HG02610 (cell line): ENCODE results near the gene LTBP4.
"Not testable (repeated sequence)": the region's sequence is repeated elsewhere in the genome, so short reads cannot be mapped to it uniquely, and the experiment has no call there.

Source experiments
- ATAC-seq: cut with Tn5 transposase; IDR thresholded peaks from one replicate; pipeline ENCODE4 v1.9.1; 2021; ENCODE audit warnings: mild to moderate bottlenecking, moderate library complexity; ENCODE audit not compliant: unreplicated experiment

LTBP4 gene

GRCh38 chr19:40624369-40625153, 23.4 kb downstream of the LTBP4 start:
- ATAC-seq: not testable (repeated sequence)

GRCh38 chr19:40625406-40626120, 24.4 kb downstream of the LTBP4 start:
- no peak for ATAC-seq

GRCh38 chr19:40626918-40627317, 25.7 kb downstream of the LTBP4 start:
- ATAC-seq: no peak

GRCh38 chr19:40627486-40628279, 26.5 kb downstream of the LTBP4 start:
- ATAC-seq: no peak

GRCh38 chr19:40629346-40629745, 28.2 kb downstream of the LTBP4 start:
- ATAC-seq: no peak

DNA sequence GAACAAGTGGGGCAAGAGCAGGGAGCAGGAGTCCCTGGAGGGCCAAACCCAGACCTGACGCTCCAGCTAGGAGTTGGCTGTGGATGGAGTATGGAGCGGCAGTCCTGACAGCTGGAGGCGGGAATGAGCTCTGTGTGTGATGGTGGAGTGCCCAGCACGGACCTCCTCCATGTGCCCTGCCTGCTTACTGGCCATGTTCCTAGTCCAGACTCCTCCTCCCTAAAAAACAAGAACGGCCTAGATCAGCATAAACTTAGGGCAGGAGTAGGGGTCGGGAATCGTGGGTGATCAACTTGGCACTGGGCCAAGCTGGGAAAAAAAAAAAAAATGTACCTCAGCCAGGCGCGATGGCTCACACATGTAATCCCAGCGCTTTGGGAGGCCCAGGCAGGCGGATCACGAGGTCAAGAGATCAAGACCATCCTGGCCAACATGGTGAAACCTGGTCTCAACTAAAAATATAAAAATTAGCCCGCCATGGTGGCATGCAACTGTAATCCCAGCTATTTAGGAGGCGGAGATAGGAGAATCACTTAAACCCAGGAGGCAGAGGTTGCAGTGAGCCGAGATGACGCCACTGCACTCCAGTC, 29.5 kb downstream of the LTBP4 start:
- ATAC-seq: no peak

DNA sequence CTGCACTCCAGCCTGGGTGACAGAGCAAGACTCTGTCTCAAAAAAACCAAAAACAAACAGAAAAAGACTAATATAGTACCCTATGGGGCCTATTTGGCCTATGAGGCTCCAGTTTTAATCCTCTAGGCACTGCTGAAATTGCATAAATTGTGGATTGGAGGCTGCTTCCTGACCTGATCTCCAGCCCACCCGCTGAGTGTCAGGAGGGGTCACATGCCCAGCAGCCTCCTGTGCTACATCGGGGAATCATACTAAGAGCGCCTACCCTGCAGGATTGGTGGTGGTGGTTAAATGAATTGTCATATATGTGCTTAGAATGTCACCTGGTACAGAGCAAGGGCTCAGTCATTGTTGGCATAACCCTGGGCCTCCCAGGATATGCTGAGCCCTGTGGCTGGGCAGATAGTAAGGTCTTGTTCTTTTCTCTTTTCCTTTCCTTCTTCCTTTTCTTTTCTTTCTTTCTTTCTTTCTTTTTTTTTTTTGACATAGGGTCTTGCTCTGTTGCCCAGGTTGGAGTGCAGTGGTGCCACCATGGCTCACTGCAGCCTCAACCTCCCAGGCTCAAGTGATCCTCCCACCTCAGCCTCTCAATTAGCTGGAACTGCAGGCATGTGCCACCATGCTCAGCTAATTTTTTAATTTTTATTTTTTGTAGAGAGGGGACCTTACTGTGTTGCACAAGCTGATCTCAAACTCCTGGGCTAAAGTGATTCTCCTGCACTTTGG, 31.3 kb downstream of the LTBP4 start:
- no peak for ATAC-seq

GRCh38 chr19:40633207-40633606, 32.0 kb downstream of the LTBP4 start:
- no peak for ATAC-seq

DNA sequence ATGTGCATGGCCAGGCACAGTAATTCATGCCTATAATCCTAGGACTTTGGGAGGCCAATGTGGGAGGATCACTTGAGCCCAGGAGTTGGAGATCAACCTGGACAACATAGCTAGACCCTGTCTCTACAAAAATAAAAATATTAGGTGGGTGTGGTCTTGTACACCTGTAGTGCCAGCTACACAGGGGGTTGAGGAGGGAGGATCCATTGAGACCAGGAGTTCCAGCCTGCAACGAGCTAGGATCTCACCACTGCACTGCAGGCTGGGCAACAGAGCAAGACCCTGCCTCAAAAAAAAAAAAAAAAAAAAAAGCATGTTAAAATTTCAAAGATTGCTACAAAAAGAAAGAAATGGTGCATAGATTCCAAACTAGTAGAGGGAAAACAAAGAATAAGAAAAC, 37.2 kb downstream of the LTBP4 start:
- no peak for ATAC-seq

GRCh38 chr19:40639638-40639982, 38.4 kb downstream of the LTBP4 start:
- no peak for ATAC-seq

DNA sequence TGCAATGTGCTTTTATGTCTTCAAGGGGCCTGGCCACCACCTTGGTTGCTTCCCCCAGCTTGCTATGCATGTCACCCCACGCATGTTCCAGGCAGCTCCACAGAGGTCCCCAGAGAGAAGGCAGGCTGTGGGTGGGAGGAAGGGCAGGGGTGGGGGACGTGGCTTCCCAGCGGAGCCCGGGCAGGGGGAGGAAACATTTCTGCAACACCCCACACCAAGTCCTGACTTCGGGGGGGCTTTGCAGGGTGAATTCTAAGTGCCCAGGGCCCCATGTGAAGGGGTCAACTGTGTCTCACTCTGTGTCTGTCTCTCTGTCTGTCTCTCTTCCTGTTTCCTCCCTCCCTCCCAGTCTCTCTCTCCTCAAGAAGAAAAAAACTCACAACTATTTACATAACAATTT, 39.6 kb downstream of the LTBP4 start:
- ATAC-seq: no peak

GRCh38 chr19:40641281-40641680, 40.1 kb downstream of the LTBP4 start:
- no peak for ATAC-seq

GRCh38 chr19:40642051-40642706, 41.0 kb downstream of the LTBP4 start:
- no peak for ATAC-seq

DNA sequence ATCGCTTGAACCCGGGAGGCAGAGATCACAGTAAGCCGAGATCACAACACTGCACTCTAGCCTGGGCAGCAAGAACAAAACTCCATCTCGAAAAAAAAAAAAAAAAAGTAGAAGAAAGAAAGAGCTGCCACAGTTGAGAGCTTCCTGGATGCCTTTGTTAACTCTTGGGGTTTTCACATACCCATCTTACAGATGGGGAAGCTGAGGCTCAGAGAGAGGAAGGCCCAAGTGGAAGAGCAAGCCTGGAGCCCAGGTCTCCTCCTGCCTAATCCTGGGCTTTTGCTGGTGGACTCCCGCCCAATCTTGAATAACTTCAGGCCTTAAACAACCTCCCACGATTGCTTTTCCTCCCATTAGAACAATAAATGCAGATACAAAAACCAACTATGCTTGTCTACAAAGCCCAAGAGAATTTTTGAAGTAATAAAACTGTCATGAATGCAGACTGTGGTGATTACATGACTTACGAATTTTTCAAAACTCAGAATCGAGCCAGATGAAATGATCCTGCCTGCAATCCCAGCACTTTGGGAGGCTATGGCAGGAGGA, 41.7 kb downstream of the LTBP4 start:
- no peak for ATAC-seq

- no peak for ATAC-seq
These were observed 45.6 kb downstream of the LTBP4 start for GRCh38 chr19:40646743-40647254.

DNA sequence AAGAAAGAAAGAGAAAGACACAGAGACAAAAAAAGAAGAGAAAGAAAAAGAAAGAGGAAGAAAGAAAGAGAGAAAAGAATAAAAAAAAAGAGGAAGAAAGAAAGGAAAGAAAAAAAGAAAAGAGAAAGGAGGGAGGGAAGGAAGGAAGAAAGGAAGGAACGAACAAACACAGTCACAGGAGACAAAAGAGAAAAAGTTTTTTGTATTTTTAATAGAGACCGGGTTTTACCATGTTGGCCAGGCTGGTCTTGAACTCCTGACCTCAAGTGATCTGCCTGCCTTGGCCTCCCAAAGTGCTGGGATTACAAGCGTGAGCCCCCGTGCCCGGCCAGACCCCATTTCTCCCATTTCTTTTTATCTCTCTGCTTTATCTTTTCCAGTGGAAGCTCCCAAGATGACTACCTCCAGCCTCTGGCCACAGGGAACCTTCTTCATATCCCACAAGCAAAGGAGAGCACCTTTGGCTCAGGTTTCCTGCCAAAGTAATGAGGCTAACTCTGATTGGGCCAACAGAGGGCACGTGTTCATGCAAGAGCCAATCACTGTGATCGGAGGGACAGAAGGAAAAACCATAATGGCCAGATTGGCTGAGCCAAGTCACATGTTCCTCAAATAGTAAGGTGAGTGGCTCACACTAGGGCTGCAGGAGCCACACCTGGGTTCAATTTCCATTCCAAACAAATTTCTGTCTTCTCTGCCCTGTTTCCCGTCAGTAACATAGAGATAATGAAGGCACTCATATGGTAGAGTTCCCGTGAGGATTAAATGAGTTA, 48.9 kb downstream of the LTBP4 start:
- not testable (repeated sequence) for ATAC-seq

- ATAC-seq: no peak
These were observed 49.7 kb downstream of the LTBP4 start for GRCh38 chr19:40650749-40651305.

DNA sequence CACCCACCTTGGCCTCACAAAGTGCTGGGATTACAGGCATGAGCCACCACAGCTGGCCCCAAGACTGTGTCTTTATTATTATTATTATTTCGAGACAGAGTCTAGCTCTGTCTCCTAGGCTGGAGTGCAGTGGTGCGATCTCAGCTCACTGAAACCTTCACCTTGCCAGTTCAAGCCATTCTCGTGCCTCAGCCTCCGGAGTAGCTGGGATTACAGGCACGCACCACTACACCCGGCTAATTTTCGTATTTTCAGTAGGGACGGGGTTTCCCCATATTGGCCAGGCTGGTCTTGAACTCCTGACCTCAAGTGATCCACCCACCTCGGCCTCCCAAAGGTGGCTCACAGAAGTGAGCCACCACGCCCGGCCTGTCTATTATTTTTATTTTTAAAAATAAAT, 51.1 kb downstream of the LTBP4 start:
- not testable (repeated sequence) for ATAC-seq

- not testable (repeated sequence) for ATAC-seq
These were observed 54.5 kb downstream of the LTBP4 start for GRCh38 chr19:40655684-40656083.
